K562 (cell line): Measurements from ENCODE around the gene ALDH7A1. TPM values are rescaled to one million over a fixed set of nuclear protein-coding genes. Genes with fewer than 3 reads are reported as not detected.
"Not testable (repeated sequence)": the region's sequence is repeated elsewhere in the genome, so short reads cannot be mapped to it uniquely, and the experiment has no call there.

Experiments
- ATAC-seq: fragments of 200-7000 bp; cut with Tn5 transposase; 3 replicates; pipeline ENCODE4 v1.9.1; 2020; ENCODE audit warnings: moderate library complexity
- BruUV-seq: library from RNA; stranded (reverse); fragments of 400-500 nt; replicated peaks from 2 replicates; lab custom pipeline; 2021; lab: Mats Ljungman, UMichigan
- CTCF ChIA-PET: fragments of 300-600 bp; formaldehyde crosslinking; extraction: SDS; loops from one replicate; lab custom pipeline; 2021; ENCODE audit warnings: low intra/inter-chr PET ratio; lab: Yijun Ruan, JAX
- POLR2A ChIA-PET: fragments of 300-600, 350-650 bp; sonication (Branson Sonifier 250); formaldehyde crosslinking; extraction: SDS; loops from one replicate; lab custom pipeline; 2021; ENCODE audit warnings: antibody characterized with exemption, inconsistent platforms; lab: Yijun Ruan, JAX
- DNase-seq, 4 experiments: peaks; one replicate each; pipeline versions ENCODE4 v3.0.0 to v3.0.0-alpha.2; 2011 to 2018; ENCODE audit warnings: low spot score in 3 of 4, mixed read lengths in 3 of 4; ENCODE audit errors: extremely low read depth in 1 of 4
- FAIRE-seq: peaks from 2 replicates; lab custom pipeline; 2011; peaks lifted over from hg19 to GRCh38; lab: Jason Lieb, UNC
- H2AFZ ChIP-seq: 2 replicates; pipeline ENCODE4 v1.6.0; 2011; ENCODE audit warnings: low read depth, low read length, control low read depth, inconsistent platforms
- H3K27ac ChIP-seq: fragments of 200-600 bp; 3 replicates; pipeline ENCODE4 v1.8.0; 2011; ENCODE audit warnings: low read depth, mild to moderate bottlenecking, control low read depth, inconsistent platforms, low read length, moderate library complexity, mixed read lengths; ENCODE audit errors: extremely low read depth
- H3K27me3 ChIP-seq, 2 experiments: fragments of 300-600 bp in 1 of 2; 2 replicates in 1 of 2; 3 replicates in 1 of 2; pipeline versions ENCODE4 v1.6.0 to v1.8.0; 2011; ENCODE audit warnings: inconsistent platforms in 2 of 2, low read length in 2 of 2, mild to moderate bottlenecking in 1 of 2, mixed read lengths in 1 of 2, moderate library complexity in 1 of 2; ENCODE audit not compliant: control insufficient read depth in 2 of 2, insufficient read depth in 2 of 2
- H3K36me3 ChIP-seq: fragments of 300-600 bp; 3 replicates; pipeline ENCODE4 v1.8.0; 2011; ENCODE audit warnings: mild to moderate bottlenecking, low read length, inconsistent platforms; ENCODE audit not compliant: control insufficient read depth, insufficient read depth
- H3K4me1 ChIP-seq, 2 experiments: fragments of 200-600 bp in 1 of 2; replicated peaks in 1 of 2; 2 replicates in 1 of 2; 3 replicates in 1 of 2; pipeline versions ENCODE4 v1.5.1 to v1.8.0; 2011; ENCODE audit warnings: inconsistent platforms in 2 of 2, low read length in 2 of 2, mild to moderate bottlenecking in 1 of 2, mixed read lengths in 1 of 2, moderate library complexity in 1 of 2; ENCODE audit not compliant: control insufficient read depth in 2 of 2, insufficient read depth in 2 of 2
- H3K4me2 ChIP-seq: 2 replicates; pipeline ENCODE4 v1.6.1; 2011; ENCODE audit warnings: low read length, control low read depth, inconsistent platforms, mixed read lengths; ENCODE audit not compliant: insufficient read depth
- H3K4me3 ChIP-seq: fragments of 200-600 bp; sonication (generic), shearing (Covaris generic); 2 replicates; pipeline ENCODE4 v1.5.1; 2016; ENCODE audit warnings: control low read depth, inconsistent platforms
- H3K79me2 ChIP-seq: fragments of 200-600 bp; 3 replicates; pipeline ENCODE4 v1.8.0; 2011; ENCODE audit warnings: low read length, inconsistent platforms; ENCODE audit not compliant: control insufficient read depth, insufficient read depth
- H3K9ac ChIP-seq, 2 experiments: 2 replicates each; pipeline versions ENCODE4 v1.6.0 to v1.6.1; 2011; ENCODE audit warnings: low read depth in 2 of 2, low read length in 2 of 2, control low read depth in 1 of 2, inconsistent platforms in 1 of 2, mild to moderate bottlenecking in 1 of 2, mixed read lengths in 1 of 2; ENCODE audit not compliant: insufficient read depth in 1 of 2
- H3K9me1 ChIP-seq: one replicate; pipeline ENCODE4 v1.6.0; 2011; ENCODE audit warnings: inconsistent platforms, mild to moderate bottlenecking, low read length, moderate library complexity; ENCODE audit not compliant: control insufficient read depth, insufficient read depth
- H3K9me3 ChIP-seq: replicated peaks from 2 replicates; pipeline ENCODE4 v1.5.1; 2011; ENCODE audit warnings: low read depth, low read length, inconsistent platforms; ENCODE audit not compliant: control insufficient read depth, insufficient read depth
- H4K20me1 ChIP-seq: replicated peaks from 2 replicates; pipeline ENCODE4 v1.6.1; 2011; ENCODE audit warnings: low read length, inconsistent platforms, mixed read lengths; ENCODE audit not compliant: control insufficient read depth, insufficient read depth
- CTCF ChIP-seq, 3 experiments: IDR thresholded peaks in 2 of 3; conservative IDR thresholded peaks in 1 of 3; 2 replicates each; pipeline ENCODE4 v1.5.1; 2011 to 2012; ENCODE audit warnings: low read length in 3 of 3, mild to moderate bottlenecking in 3 of 3, control low read depth in 2 of 3, improper control_type of control experiment in 1 of 3, inconsistent platforms in 1 of 3, low read depth in 1 of 3, mixed read lengths in 1 of 3, moderate library complexity in 1 of 3; ENCODE audit not compliant: insufficient read depth in 2 of 3
- HIVEP1 ChIP-seq: fragments of 250-450 bp; sonication (Bioruptor Pico); IDR thresholded peaks from 2 replicates; pipeline ENCODE4 v1.4.0; 2020; ENCODE audit warnings: mild to moderate bottlenecking
- SIN3B ChIP-seq: fragments of 450-650 bp; IDR thresholded peaks from 2 replicates; pipeline ENCODE4 v1.6.1; 2017; ENCODE audit warnings: low read depth, mild to moderate bottlenecking, moderate library complexity
- TFAP4 ChIP-seq: sonication (generic); formaldehyde crosslinking; IDR thresholded peaks from 2 replicates; pipeline ENCODE4 v1.8.0; 2022; ENCODE audit warnings: missing genetic modification reagents, mild to moderate bottlenecking, moderate library complexity, borderline replicate concordance
- WGBS: fragments of 100-300 bp; shearing (Covaris generic); methylation state at CpG from one replicate; pipeline ENCODE4 v1.1.6; 2016; ENCODE audit warnings: low coverage, mixed read lengths; ENCODE audit not compliant: insufficient coverage; ENCODE audit errors: missing lambda C conversion rate; 5-methylcytosine and 5-hydroxymethylcytosine counted together
- in situ Hi-C: fragments of 300-500 bp; cut with MboI; formaldehyde crosslinking; loops from 4 replicates; pipeline ENCODE4 v1.15.0; 2018; ENCODE audit warnings: inconsistent platforms, mixed read lengths
- intact Hi-C: fragments of 100-400 bp; cut with micrococcal nuclease; formaldehyde crosslinking; loops from 2 replicates; pipeline ENCODE4 v1.14.2; 2022
- polyA plus RNA-seq, 8 experiments: library from polyadenylated mRNA; depleted of rRNA in 4 of 8; stranded (reverse) in 5 of 8; unstranded in 3 of 8; fragments of >200 nt; fragmentation: Nextera tagmentation in 2 of 8; fragmentation: Illumina TruSeq in 1 of 8; extraction: Ambion mirVana in 2 of 8; extraction: Trizol in 1 of 8; gene quantifications; 2 replicates each; pipeline versions ENCODE4 v1.2.1 to v1.2.3, GENCODE V29; 2011 to 2014; ENCODE audit warnings: inconsistent platforms in 1 of 8, missing spikeins in 1 of 8
- total RNA-seq, 7 experiments: library from RNA; depleted of rRNA in 6 of 7; stranded (reverse); fragments of >200 nt in 6 of 7; fragmentation: Illumina TruSeq in 2 of 7; extraction: Trizol in 2 of 7; gene quantifications; 2 replicates each; pipeline versions ENCODE4 v1.2.1 to v1.2.3, GENCODE V29; 2011 to 2021; ENCODE audit warnings: low replicate concordance in 1 of 7

The ALDH7A1 gene
- total and polyA plus RNA-seq, 9 of the 15 experiments (the other 6 are each of a cell fraction or from before 2014, with no cell fraction given), result 0.04 to 0.49 TPM; not detected in 7

- TF ChIP-seq SIN3B (no peak), TFAP4 (no peak)
- TF ChIP-seq, all 486 proteins: peak for 0
Measured at GRCh38 chr5:126562823-126563222, 32.2 kb downstream of the ALDH7A1 start (continued).

GRCh38 chr5:126561908-126562307, 33.1 kb downstream of the ALDH7A1 start:
- H3K9ac ChIP-seq, result no peak overlapping the region
- H3K27ac ChIP-seq, result no peak overlapping the region
- H3K9me3 ChIP-seq, result no peaks in the 10 kb centered on the region
- WGBS, result 0% methylated on average over 1 of the region's 1 CpG
- DNase-seq, result no peak
- no TSS peak for BruUV-seq
- no peaks in the 10 kb centered on the region for H3K36me3 ChIP-seq
- no peak for TF ChIP-seq HIVEP1
- TF ChIP-seq CTCF (IDR thresholded peaks at IDR 0.05 in 2 of 3, conservative IDR thresholded peaks at IDR 0.05 in 1 of 3; ENCODE audit: insufficient read depth in 2 of 3, low read depth in 1 of 3, low read length in 3 of 3), result peak in 1 of 3 experiments; percentile 19; a peak in 2 of 6 replicates
- ATAC-seq, result peak; percentile 46; the same call in 1 of the 3 replicates
- no peaks in the 10 kb centered on the region for H3K9me1 ChIP-seq
- POLR2A ChIA-PET, result no interaction called here
- H4K20me1 ChIP-seq, result no peaks in the 10 kb centered on the region
- H3K27me3 ChIP-seq, result peaks cover 3 to 4% of the 10 kb centered on the region in 2 experiments; a peak in 2 of 5 replicates
- intact Hi-C loops (no loop called here), in situ Hi-C loops (no loop called here)
- no peak overlapping the region for H3K4me2 ChIP-seq
- H3K79me2 ChIP-seq, result no peaks in the 10 kb centered on the region
- H2AFZ ChIP-seq, result no peak overlapping the region
- H3K4me1 ChIP-seq, result no peaks in the 10 kb centered on the region
- CTCF ChIA-PET, result interaction anchor here (0.7 kb wide), 1 partner anchor 157 kb away, joined by 3 read pairs; no protein-coding TSS in a partner anchor
- FAIRE-seq, result no peak
- no peak overlapping the region for H3K4me3 ChIP-seq

- BruUV-seq, intact Hi-C loops, H3K9ac ChIP-seq, H3K36me3 ChIP-seq, H3K79me2 ChIP-seq, H3K4me3 ChIP-seq, in situ Hi-C loops, DNase-seq, H4K20me1 ChIP-seq, ATAC-seq, H3K27ac ChIP-seq, H3K4me1 ChIP-seq, H3K9me3 ChIP-seq, FAIRE-seq, H3K9me1 ChIP-seq, H3K27me3 ChIP-seq, H3K4me2 ChIP-seq: not testable (repeated sequence)
- H2AFZ ChIP-seq, result 0 out of 2 replicates have a peak overlapping the region, but pooled peaks have one; percentile 14
- POLR2A ChIA-PET, result interaction anchor here (0.6 kb wide), 1 partner anchor 151 kb away, joined by 3 read pairs; no protein-coding TSS in a partner anchor
- 7% methylated on average over 9 of the region's 9 CpGs for WGBS
- CTCF ChIA-PET, result interaction anchor here (0.5 kb wide), 1 partner anchor 268 kb away, joined by 4 read pairs; no protein-coding TSS in a partner anchor
Measured at GRCh38 chr5:126555101-126555500, 39.9 kb downstream of the ALDH7A1 start.
